K562 (cell line): Measurements from ENCODE around the gene ATP6V1F. TPM values are rescaled to one million over a fixed set of nuclear protein-coding genes. Genes with fewer than 3 reads are reported as not detected.

Experiments
- EP400 ChIP-seq: fragments of 450-650 bp; IDR thresholded peaks from 2 replicates; pipeline ENCODE4 v1.6.1; 2017; ENCODE audit warnings: antibody characterized with exemption, mild to moderate bottlenecking, moderate library complexity
- GABPB2 ChIP-seq: fragments of 250-450 bp; sonication (Bioruptor Pico); conservative IDR thresholded peaks from 2 replicates; pipeline ENCODE4 v1.5.1; 2021; ENCODE audit warnings: mild to moderate bottlenecking
- HDAC3 ChIP-seq: fragments of 450-650 bp; IDR thresholded peaks from 2 replicates; pipeline ENCODE4 v1.6.1; 2018; ENCODE audit warnings: borderline replicate concordance, mild to moderate bottlenecking, moderate library complexity; ENCODE audit not compliant: partially characterized antibody
- POLR2AphosphoS2 ChIP-seq: IDR thresholded peaks from 2 replicates; pipeline ENCODE4 v1.6.1; 2012; ENCODE audit warnings: low read length, improper control_type of control experiment
- XRCC5 ChIP-seq: fragments of 200-400 bp; formaldehyde crosslinking; IDR thresholded peaks from 2 replicates; pipeline ENCODE4 v1.6.1; 2017; ENCODE audit warnings: low read depth, mild to moderate bottlenecking, low read length
- ZBTB43 ChIP-seq: sonication (generic); formaldehyde crosslinking; IDR thresholded peaks from 2 replicates; pipeline ENCODE4 v1.8.0; 2023; ENCODE audit warnings: mild to moderate bottlenecking, missing genetic modification reagents
- ZBTB49 ChIP-seq: sonication (generic); formaldehyde crosslinking; IDR thresholded peaks from 2 replicates; pipeline ENCODE4 v1.8.0; 2022; ENCODE audit warnings: missing genetic modification reagents, mild to moderate bottlenecking, borderline replicate concordance
- polyA plus RNA-seq, 8 experiments: library from polyadenylated mRNA; depleted of rRNA in 4 of 8; stranded (reverse) in 5 of 8; unstranded in 3 of 8; fragments of >200 nt; fragmentation: Nextera tagmentation in 2 of 8; fragmentation: Illumina TruSeq in 1 of 8; extraction: Ambion mirVana in 2 of 8; extraction: Trizol in 1 of 8; gene quantifications; 2 replicates each; pipeline versions ENCODE4 v1.2.1 to v1.2.3, GENCODE V29; 2011 to 2014; ENCODE audit warnings: inconsistent platforms in 1 of 8, missing spikeins in 1 of 8
- total RNA-seq, 7 experiments: library from RNA; depleted of rRNA in 6 of 7; stranded (reverse); fragments of >200 nt in 6 of 7; fragmentation: Illumina TruSeq in 2 of 7; extraction: Trizol in 2 of 7; gene quantifications; 2 replicates each; pipeline versions ENCODE4 v1.2.1 to v1.2.3, GENCODE V29; 2011 to 2021; ENCODE audit warnings: low replicate concordance in 1 of 7
- TF ChIP-seq, protein P1 (sequence below), 2 experiments: fragments of 450-650 bp; IDR thresholded peaks; 2 replicates each; pipeline ENCODE4 v1.6.1; 2016; ENCODE audit warnings: mild to moderate bottlenecking in 2 of 2, borderline replicate concordance in 1 of 2, low read depth in 1 of 2, moderate library complexity in 1 of 2
- TF ChIP-seq, protein P2 (sequence below): fragments of 450-650 bp; IDR thresholded peaks from 2 replicates; pipeline ENCODE4 v1.6.1; 2017; ENCODE audit warnings: antibody characterized with exemption, mild to moderate bottlenecking

Gene ATP6V1F
- total and polyA plus RNA-seq, 9 of the 15 experiments (the other 6 are each of a cell fraction or from before 2014, with no cell fraction given): 206 to 1,123 (median 542) TPM

DNA sequence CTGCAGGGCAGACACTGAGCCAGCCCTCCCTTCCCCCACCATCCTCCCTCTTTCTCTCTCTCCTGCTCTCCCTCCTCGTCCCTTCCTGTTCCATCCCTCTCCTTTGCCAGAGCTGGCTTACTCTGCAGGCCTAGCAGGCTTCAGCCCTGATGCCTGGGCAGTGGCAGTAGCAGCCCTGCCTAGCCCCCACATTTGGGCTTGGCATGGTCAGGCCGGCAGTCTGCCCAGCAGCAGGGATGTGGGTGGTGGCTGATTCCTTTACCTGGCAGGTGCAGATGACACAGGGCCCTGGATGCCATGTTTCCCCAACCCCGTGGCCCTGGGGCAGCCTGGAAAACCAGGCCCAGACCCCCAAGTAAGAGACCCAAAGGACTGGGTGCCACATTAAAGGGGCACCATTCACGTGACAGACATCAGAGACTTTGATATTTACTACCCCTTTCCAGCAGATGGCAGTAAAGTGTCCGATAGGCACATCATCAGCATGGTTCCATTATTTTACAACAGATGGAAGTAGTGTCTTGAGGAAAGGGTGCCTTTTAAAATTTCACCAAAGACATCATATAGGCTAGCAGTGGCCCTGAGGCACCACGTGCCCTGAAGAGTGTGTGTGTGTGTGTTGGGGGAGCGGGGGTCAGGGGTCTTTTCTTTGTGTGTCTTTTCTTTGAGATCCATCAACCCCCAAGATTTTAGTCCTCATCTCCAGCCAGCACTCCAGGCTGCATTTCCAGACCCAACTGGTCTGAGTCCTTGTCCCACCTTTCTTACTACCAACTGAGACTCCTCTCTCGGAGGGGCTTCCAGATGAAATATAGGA is 41.9 kb downstream of the ATP6V1F start (continued):
- TF ChIP-seq EP400 (no peak), HDAC3 (no peak), ZBTB43 (no peak), ZBTB49 (CRISPR knock-in tag) (no peak), POLR2AphosphoS2 (no peak), GABPB2 (CRISPR knock-in tag) (no peak), XRCC5 (no peak)
- TF ChIP-seq, protein P1, sequence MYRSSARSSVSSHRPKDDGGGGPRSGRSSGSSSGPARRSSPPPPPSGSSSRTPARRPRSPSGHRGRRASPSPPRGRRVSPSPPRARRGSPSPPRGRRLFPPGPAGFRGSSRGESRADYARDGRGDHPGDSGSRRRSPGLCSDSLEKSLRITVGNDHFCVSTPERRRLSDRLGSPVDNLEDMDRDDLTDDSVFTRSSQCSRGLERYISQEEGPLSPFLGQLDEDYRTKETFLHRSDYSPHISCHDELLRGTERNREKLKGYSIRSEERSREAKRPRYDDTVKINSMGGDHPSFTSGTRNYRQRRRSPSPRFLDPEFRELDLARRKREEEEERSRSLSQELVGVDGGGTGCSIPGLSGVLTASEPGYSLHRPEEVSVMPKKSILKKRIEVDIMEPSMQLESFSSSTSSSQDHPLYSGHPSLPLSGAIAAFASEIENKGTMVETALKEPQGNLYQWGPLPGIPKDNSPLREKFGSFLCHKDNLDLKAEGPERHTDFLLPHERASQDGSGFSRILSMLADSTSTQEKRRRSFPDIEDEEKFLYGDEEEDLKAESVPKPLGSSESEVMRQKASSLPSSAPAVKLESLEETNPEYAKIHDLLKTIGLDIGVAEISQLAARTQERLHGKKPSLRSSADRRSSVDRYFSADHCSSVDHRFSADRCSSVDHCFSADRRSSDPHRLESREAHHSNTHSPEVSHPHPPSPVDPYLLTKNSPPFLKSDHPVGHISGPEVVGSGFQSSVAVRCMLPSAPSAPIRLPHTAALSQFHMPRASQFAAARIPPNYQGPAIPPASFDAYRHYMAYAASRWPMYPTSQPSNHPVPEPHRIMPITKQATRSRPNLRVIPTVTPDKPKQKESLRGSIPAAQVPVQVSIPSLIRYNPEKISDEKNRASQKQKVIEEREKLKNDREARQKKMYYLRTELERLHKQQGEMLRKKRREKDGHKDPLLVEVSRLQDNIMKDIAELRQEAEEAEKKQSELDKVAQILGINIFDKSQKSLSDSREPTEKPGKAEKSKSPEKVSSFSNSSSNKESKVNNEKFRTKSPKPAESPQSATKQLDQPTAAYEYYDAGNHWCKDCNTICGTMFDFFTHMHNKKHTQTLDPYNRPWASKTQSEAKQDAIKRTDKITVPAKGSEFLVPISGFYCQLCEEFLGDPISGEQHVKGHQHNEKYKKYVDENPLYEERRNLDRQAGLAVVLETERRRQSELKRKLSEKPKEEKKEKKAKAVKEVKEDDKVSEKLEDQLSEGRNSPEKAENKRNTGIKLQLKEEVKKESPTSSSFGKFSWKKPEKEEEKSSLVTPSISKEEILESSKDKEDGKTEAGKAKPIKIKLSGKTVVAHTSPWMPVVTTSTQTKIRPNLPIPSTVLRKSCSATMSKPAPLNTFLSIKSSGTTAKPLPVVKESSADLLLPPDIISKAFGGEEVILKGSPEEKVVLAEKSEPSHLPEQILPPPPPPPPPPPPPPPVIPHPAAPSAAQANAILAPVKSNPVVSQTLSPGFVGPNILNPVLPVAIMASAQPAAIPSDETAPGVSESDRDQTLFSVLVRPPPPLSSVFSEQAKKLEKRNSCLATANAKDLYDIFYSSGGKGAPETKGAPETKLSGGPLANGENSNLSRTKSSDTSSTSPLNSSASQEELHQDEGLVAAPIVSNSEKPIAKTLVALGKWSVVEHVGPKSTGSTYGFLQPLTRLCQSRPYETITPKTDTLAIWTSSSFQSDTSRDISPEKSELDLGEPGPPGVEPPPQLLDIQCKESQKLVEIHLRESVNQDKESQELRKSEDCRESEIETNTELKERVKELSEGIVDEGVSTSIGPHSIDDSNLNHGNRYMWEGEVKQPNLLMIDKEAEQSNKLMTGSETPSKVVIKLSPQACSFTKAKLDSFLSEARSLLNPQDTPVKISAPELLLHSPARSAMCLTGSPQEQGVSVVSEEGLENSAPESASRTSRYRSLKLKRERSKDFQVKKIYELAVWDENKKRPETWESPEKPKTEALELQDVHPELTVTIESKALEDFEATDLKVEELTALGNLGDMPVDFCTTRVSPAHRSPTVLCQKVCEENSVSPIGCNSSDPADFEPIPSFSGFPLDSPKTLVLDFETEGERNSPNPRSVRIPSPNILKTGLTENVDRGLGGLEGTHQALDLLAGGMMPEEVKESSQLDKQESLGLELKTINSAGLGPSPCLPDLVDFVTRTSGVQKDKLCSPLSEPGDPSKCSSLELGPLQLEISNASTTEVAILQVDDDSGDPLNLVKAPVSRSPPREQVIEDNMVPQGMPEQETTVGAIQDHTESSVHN (IDR thresholded peaks at IDR 0.05; ENCODE audit: borderline replicate concordance in 1 of 2, low read depth in 1 of 2): no peak
- TF ChIP-seq, protein P2, sequence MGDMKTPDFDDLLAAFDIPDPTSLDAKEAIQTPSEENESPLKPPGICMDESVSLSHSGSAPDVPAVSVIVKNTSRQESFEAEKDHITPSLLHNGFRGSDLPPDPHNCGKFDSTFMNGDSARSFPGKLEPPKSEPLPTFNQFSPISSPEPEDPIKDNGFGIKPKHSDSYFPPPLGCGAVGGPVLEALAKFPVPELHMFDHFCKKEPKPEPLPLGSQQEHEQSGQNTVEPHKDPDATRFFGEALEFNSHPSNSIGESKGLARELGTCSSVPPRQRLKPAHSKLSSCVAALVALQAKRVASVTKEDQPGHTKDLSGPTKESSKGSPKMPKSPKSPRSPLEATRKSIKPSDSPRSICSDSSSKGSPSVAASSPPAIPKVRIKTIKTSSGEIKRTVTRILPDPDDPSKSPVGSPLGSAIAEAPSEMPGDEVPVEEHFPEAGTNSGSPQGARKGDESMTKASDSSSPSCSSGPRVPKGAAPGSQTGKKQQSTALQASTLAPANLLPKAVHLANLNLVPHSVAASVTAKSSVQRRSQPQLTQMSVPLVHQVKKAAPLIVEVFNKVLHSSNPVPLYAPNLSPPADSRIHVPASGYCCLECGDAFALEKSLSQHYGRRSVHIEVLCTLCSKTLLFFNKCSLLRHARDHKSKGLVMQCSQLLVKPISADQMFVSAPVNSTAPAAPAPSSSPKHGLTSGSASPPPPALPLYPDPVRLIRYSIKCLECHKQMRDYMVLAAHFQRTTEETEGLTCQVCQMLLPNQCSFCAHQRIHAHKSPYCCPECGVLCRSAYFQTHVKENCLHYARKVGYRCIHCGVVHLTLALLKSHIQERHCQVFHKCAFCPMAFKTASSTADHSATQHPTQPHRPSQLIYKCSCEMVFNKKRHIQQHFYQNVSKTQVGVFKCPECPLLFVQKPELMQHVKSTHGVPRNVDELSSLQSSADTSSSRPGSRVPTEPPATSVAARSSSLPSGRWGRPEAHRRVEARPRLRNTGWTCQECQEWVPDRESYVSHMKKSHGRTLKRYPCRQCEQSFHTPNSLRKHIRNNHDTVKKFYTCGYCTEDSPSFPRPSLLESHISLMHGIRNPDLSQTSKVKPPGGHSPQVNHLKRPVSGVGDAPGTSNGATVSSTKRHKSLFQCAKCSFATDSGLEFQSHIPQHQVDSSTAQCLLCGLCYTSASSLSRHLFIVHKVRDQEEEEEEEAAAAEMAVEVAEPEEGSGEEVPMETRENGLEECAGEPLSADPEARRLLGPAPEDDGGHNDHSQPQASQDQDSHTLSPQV: no peak
